ENCODE measurements around the gene LPAR1.

The LPAR1 gene

DNA sequence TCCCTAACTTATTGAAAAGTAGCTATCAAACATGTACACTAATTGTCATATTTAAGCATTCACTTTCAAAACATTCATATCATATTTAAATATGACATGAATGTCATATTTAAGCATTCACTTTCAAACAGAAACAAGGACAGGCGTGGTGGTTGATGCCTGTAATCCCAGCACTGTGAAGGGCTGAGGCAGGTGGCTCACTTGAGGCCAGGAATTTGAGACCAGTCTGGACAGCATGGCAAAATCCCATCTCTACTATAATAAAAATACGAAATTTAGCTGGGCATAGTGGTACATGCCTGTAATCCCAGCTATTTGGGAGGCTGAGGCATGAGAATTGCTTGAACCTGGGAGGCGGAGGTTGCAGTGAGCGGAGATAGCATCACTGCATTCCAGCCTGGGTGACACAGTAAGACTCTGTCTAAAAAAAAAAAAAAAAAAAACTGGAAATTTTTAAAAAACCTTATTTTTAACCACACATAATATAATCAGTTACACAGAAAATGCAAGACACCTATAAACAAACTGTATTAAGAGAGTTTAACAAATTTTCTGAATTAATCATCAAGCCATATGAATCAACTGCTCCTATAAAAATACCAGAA lies 88.1 kb downstream of the LPAR1 start:
- no peak for DNase-seq

- no peak for DNase-seq
Observed at GRCh38 chr9:110949081-110949480, 89.2 kb downstream of the LPAR1 start.

DNA sequence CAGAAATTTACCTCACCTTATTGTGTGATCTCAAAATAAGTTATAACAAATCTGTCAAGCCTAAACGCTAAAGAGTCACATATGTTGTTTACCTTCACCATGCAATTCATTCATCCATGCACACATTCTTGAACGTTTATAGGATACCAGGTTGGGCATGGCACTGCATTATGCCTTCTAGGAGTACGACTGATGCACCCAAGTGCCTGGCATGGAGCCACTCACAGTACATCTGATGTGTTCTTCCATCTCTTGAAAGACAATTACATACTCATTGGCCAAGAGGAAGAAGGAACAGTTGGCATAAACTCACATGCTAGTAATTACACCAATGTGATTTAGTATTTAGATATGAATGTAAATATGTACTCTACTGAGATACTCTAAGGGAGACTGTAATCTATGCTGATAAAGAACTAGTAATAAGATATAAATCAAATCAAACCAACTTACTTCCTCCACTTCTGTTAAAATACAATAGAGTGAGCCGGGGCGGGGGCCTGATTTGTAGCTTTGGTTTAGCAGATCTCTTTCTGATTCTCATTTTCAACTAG lies 90.7 kb downstream of the LPAR1 start:
- no peak for DNase-seq

DNA sequence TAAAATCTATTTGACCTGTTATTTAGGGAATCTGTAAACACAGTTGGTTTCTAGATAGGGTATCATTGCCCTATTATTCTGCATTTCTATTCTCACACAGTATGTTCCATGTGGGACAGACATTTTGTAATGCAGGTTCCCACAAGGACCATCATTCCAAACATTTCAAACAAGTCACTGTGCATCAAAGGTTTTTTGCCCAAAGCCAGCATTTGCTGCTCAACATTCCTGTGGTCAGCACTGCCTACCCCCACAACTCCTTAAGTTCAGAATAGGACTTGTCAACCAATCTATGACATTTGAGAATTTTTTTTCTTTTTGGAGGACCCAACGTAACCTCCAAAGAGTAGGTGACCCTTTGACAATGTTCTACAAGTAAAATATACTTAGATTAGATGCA lies 95.7 kb downstream of the LPAR1 start:
- DNase-seq, result no peak

- DNase-seq, result no peak
Observed at GRCh38 chr9:110940951-110941557, 97.2 kb downstream of the LPAR1 start.

DNA sequence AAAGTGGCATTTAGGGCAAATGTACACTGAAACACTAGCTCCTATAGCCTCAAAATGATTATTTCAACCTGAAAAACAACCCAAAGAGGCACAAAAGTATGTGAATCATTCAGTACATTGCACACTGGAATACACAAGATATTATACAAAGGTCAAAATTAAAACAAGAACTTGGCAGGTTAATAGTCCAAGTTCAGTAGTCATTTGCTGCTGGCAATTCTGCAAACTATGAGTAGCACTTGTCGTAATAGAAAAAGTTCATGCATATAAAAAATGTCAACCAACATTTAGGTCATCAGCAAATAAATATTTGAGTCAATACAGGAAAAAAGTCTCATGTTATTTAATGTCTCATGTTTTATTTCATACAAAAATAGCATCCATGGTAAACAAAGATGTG lies 98.7 kb downstream of the LPAR1 start:
- DNase-seq, result no peak

- no peak for DNase-seq
Observed at GRCh38 chr9:110939047-110939446, 99.2 kb downstream of the LPAR1 start.

- DNase-seq, result no peak
Observed at GRCh38 chr9:110938242-110938641, 100.0 kb downstream of the LPAR1 start.

- DNase-seq, result no peak
Observed at GRCh38 chr9:110936719-110937452, 101.4 kb downstream of the LPAR1 start.

DNA sequence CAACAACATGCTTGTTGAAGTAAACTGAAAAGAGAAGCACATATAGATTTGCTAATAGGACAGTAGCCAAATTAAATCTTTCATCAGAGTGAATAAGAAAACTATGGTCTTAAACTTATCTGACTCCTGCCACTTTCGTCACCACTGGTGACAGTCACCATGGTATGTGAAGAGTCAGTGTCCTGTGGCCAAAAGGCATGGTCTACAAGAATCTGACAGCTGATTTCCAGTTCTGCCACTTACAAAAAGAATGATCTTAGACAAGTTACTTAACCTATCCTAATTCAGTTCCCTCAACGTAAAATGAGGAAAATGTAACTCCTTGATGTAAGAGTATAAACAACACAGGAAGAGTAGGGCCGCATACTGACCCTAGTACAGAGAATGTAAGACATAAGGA lies 102.0 kb downstream of the LPAR1 start:
- no peak for DNase-seq

DNA sequence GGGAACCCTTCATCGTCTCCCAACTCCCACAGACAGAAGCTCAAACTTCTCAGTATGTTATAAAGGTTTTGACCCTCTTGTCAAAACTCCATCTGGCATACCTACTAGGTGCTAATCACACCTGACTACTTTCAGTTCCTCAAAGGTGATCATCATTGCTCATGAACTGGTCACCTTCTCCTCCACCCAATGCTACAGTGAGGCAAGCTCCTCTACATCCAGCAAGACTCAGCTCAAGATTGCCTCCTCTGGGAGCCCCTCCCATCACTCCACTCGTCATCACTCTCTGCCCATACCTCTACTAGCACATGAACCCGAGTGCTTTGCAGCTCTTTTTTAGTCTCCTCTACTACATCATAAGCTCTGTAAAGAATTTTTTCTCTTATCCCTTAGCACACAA lies 102.4 kb downstream of the LPAR1 start:
- no peak for DNase-seq

DNA sequence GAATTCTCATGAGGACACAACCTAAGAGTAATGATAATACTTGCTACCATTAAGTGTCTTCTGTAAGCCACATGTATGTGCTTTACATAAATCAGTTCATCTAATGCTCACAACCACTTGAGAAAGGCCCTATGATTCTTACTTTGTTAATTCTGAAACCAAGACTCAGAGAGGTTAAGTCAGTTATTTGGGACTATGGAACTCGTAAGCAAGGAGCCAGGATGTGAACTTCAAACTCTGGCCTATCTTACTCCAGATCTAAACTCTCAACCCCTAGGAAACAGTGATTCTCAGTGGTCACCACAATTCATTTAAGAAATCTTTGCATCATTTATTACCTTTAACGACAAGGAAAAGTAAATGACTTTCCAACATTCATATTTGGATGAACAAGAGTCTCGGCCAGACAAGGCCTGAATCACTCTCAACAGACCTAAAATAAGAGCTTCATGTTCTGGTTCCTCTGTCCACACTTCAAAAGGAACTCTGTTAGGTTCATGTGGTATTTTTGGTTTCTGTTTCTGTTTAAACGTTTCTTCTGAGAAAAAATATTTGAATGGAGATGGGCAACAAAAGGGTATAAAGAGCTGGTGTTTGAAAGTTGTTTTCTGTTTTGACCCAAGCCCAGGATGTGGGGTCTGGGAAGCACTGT lies 104.8 kb downstream of the LPAR1 start:
- DNase-seq, result no peak

DNA sequence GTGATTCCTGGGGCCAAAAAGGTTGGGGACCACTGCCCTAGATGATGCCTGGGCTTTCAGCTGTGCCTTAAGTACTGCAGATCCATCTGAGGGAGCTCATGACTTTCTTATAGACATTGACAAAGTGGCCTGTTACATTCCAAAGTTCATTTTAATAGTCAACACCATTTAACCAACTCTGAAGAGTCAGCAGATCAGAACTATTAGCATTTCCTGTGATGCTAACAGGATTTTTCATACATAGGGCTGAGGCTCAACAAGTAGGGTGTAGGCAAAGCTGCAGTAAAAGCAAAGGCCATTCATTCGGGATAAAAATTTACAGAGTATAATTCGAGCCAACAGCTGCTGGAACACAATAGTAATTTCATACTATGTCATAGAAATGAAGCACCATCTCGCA lies 105.4 kb downstream of the LPAR1 start:
- no peak for DNase-seq

DNA sequence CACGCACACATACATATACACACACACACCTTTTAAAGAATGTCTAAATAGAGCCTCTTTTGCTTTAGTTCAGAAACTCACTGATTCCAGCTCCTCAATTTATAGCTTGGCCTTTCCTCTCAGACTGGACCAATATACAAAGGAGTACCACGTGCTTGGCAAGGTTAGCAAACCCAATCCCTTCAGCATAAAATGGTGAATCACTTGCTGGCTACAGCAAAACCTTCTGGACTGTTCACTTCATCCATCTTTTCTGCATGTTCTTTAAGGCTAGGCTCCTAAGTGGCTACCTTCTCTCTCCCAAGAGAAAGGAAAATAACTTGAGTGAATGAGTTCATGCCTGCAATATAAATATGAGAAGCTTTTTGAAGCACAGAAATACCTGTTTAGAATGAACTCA lies 109.7 kb downstream of the LPAR1 start:
- DNase-seq, result no peak

GRCh38 chr9:110926828-110927487 lies 111.3 kb downstream of the LPAR1 start:
- DNase-seq, result no peak

DNA sequence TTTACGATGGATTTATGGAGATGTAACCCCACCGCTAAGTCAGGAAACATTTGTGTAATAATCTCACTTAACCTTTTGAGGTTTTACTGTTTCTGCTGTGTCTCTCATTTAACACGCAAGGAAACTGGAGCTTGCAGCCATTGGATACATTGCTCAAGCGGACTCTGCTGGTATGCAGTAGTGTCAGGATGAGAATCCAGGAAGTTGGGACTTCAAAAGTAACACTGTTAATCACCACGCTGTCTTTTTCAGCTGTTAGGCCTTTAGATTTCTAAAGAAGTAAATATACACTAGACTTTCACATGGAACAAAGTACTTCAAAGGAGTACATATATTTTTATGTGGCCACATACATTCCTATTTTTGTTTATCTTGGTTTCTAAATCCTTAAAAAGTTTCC lies 114.7 kb downstream of the LPAR1 start:
- no peak for DNase-seq

DNA sequence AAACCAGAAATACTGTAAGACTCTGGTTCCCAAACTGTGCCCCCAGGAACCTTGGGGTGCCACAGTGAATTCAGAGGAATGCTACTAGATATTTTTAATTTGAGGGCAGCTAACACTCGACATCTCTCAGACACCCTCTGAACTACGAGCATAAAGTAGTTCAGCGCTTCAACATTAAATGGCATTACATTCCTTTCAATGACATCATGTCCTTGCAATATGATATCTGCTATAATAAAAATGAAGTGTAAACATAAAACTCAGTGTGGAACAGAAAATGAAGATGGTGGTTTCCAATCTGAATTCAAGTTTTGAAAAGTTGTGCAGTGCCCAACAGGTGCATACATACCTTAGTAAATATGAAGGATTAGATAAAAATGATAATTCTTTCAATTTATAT lies 116.1 kb downstream of the LPAR1 start:
- DNase-seq, result no peak

DNA sequence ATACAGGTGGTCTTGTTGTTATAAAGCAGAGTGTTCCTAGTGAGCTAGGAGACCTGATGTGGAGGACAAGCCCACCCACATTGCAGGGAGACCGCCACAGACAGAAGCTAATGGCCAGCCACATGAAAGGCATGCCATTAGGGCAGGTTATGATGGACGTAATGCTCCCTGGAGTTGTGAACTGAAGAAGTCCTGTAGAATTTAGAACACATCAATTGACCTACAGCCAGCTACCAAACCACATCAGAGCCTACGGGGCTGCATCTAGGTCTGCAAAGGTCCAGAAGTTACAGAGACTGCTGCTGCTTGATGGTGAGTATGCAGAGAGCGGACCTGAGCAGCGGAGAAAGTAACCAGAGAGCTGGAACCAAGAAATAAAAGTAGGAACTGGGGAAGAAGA lies 116.6 kb downstream of the LPAR1 start:
- no peak for DNase-seq

- no peak for DNase-seq
Observed at GRCh38 chr9:110919609-110920008, 118.7 kb downstream of the LPAR1 start.

GRCh38 chr9:110919050-110919435 lies 119.2 kb downstream of the LPAR1 start:
- DNase-seq, result no peak

GRCh38 chr9:110918316-110919049 lies 119.8 kb downstream of the LPAR1 start:
- DNase-seq, result no peak

DNA sequence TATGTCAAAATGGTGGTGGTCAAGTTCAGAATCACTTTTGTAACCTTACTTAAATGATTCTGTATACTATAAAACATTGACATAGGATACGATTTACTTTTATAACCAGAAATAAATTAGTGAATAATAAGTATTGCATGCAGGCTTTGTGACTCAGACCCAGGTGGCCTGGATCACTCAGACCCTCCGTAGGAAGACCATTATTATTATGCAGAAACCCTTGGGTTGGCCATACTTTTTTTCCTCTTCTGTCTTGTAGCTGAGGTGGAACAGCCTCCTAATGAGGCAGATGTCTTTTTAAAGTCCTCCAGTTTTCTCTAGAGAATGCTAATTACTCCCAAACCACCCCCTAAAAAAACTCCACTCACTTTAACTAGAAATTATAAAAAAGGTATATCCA lies 121.9 kb downstream of the LPAR1 start:
- DNase-seq, result no peak
